Cardiac muscle cell (in vitro differentiated cells and primary cell): ENCODE measurements around the gene SUOX. TPM values are rescaled to one million over a fixed set of nuclear protein-coding genes. Genes with fewer than 3 reads are reported as not detected.

Experiments
- DNase-seq, 2 donors: peaks; one replicate each; pipeline versions ENCODE4 v3.0.0 to v3.0.0-alpha.2; 2010 to 2017; ENCODE audit warnings: low read depth in 1 of 2, low spot score in 1 of 2
- H3K27ac ChIP-seq: fragments of 200-600 bp; sonication (generic); 2 replicates; pipeline ENCODE4 v1.5.1; 2016
- H3K27me3 ChIP-seq: fragments of 200-600 bp; sonication (generic); 2 replicates; pipeline ENCODE4 v1.6.0; 2016; ENCODE audit warnings: control low read depth
- H3K36me3 ChIP-seq: fragments of 200-600 bp; sonication (generic); 2 replicates; pipeline ENCODE4 v1.5.1; 2016; ENCODE audit warnings: control low read depth
- H3K4me1 ChIP-seq: fragments of 200-600 bp; sonication (generic); 2 replicates; pipeline ENCODE4 v1.8.1; 2017; ENCODE audit warnings: low read depth, mild to moderate bottlenecking, mixed run types
- H3K4me3 ChIP-seq: fragments of 200-600 bp; sonication (generic); 2 replicates; pipeline ENCODE4 v1.5.1; 2016; ENCODE audit warnings: mild to moderate bottlenecking
- H3K9me3 ChIP-seq: fragments of 200-600 bp; sonication (generic); 2 replicates; pipeline ENCODE4 v1.5.1; 2017; ENCODE audit warnings: low read depth, mild to moderate bottlenecking, control low read depth
- polyA plus RNA-seq: library from polyadenylated mRNA; unstranded; fragments of >200 nt; fragmentation: Nextera tagmentation; extraction: Ambion mirVana; gene quantifications from 2 replicates; pipeline ENCODE4 v1.2.1, GENCODE V29; 2016
- total RNA-seq: library from RNA; depleted of rRNA; stranded (reverse); fragments of >200 nt; gene quantifications from 2 replicates; pipeline ENCODE4 v1.2.3, GENCODE V29; 2016
- TF ChIP-seq, protein P1 (sequence below): IDR thresholded peaks from 2 replicates; pipeline ENCODE4 v1.5.1; 2012; ENCODE audit warnings: low read depth, mild to moderate bottlenecking, low read length

Gene SUOX
- total and polyA plus RNA-seq, 2 experiments from 2014 or later: 52.4 to 59.6 TPM

DNA sequence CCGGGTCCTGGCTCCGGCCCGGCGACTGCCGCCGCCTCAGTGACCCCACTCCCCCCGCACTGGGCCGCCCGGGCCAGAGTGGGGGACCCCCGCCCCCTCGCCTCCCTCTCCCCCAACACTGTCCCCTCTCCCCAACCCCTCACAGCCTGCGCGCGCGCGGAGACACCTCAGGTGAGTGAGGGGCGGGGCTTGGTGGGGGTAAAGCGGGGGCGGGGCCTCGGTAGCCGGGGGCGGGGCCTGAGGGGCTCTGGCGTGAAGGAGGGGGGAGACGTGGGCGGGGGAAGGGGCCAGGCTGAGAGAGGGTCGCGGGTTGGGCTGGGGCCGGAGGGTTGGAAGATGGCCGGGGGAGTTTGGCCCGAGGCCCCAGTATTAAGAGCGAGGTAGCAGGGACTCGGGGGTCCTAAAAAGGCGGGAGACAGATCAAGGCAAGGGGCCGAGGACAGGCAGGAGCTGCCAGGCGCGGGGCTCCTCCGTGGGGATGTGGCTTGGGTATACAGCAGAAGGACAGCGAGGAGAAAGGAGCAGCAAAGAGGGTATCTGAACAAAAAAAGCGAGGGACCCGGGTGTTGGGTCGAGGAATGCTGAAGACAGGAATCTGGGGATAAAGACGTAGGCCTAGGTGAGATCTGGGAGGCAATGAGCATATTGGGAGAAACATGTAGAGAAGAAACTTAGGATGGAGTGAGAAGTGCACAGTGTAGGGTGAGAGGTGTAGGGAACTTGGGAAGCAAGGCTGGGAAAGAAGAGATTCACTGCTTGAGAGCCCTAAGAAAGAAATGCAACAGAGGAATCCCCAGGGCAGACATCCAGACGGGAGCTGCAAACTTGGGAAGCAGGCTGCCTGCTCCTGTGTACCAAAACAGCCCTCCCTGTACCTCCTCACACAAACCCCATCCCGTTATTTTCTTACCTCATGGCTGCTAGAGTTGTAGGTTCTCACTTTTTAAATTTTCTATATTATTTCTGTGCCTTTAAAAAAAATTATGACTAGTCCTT lies 10.8 kb downstream of the SUOX start:
- DNase-seq: peak; percentile 28 to 84
- Histone ChIP-seq H3K27ac (peak overlapping the region; percentile 78), H3K9me3 (no peaks in the 10 kb centered on the region), H3K4me3 (peak overlapping the region; percentile 60), H3K4me1 (peaks cover 6% of the 10 kb centered on the region), H3K27me3 (no peaks in the 10 kb centered on the region), H3K36me3 (peaks cover 5% of the 10 kb centered on the region)
- TF ChIP-seq, protein P1, sequence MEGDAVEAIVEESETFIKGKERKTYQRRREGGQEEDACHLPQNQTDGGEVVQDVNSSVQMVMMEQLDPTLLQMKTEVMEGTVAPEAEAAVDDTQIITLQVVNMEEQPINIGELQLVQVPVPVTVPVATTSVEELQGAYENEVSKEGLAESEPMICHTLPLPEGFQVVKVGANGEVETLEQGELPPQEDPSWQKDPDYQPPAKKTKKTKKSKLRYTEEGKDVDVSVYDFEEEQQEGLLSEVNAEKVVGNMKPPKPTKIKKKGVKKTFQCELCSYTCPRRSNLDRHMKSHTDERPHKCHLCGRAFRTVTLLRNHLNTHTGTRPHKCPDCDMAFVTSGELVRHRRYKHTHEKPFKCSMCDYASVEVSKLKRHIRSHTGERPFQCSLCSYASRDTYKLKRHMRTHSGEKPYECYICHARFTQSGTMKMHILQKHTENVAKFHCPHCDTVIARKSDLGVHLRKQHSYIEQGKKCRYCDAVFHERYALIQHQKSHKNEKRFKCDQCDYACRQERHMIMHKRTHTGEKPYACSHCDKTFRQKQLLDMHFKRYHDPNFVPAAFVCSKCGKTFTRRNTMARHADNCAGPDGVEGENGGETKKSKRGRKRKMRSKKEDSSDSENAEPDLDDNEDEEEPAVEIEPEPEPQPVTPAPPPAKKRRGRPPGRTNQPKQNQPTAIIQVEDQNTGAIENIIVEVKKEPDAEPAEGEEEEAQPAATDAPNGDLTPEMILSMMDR: no peak

DNA sequence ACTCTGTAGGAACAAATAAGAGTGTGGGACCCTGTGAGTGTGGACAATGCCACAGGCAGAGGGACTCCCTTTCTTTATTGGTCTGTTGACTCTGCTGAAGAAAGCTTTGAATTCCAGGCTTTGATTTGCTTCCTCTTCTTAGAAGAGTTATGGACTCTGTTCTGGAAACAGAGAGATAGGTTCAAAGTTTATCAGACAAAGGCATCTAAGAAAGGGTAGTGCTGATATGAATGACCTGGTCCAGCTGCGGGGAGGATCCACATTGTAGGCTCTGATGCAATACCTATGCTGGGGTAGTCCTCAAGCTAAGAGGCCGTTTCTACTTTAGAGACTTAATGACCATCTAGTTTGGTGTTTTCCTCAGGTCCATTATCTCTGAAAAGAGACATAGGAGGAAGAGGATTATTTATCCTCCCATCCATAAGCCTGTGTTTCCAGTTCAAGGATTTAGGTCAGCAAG lies 13.1 kb downstream of the SUOX start:
- Histone ChIP-seq H3K27me3 (no peaks in the 10 kb centered on the region), H3K9me3 (no peaks in the 10 kb centered on the region), H3K4me3 (no peak overlapping the region), H3K36me3 (no peaks in the 10 kb centered on the region), H3K4me1 (peaks cover 6% of the 10 kb centered on the region), H3K27ac (no peak overlapping the region)
- DNase-seq: no peak
- TF ChIP-seq, protein P1: no peak

DNA sequence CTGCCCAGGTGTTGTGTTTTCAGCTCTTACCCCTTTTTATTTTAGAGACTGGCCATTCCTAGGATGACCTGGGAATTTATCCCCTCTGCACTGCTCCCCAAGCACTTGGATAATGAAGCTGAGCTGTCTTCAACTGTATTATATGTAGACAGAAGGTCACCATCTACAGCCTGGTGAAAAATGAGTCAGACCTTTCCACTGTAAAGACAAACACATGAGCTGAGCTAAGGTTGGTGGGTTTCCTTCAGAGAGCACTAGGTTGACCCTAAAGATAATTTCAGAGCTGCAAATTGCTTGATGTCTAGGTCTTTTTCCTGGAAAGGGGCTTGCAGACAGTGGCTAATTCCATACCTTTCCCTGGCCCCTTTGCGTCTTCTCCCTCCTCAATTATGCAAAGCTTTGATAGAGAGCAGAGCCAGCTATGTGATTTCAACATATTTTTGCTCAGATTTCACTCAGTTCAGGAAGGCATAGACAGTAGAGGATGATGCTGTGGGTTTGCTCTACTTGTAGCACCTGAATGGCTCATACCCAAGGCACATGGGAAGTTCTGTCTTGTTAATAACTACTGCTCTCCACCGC lies 14.5 kb downstream of the SUOX start:
- Histone ChIP-seq H3K4me3 (no peak overlapping the region), H3K4me1 (peaks cover 6% of the 10 kb centered on the region), H3K27ac (no peak overlapping the region), H3K27me3 (no peaks in the 10 kb centered on the region), H3K36me3 (no peaks in the 10 kb centered on the region), H3K9me3 (no peaks in the 10 kb centered on the region)
- no peak for DNase-seq
- TF ChIP-seq, protein P1: no peak

DNA sequence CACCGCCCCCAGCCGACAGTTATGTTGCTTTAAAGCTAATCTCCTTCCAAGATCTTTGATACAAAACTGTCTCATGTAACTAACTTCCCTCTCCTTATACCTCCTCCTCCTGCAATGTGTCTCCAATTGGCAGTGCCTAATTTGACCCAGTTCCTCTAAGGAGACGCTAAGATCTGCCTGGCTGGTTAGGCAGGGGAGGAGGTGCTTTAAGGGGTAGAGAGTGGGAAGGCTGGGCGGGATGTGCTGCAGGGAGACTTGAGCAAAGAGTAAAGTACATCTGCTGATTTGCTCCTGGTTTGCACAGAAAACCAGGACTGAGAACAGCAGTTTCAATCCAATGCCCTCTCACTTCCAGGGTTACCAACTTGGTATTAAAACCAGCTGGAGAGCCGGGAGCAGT lies 16.4 kb downstream of the SUOX start:
- Histone ChIP-seq H3K27me3 (no peaks in the 10 kb centered on the region), H3K36me3 (no peaks in the 10 kb centered on the region)
- TF ChIP-seq, protein P1: no peak

DNA sequence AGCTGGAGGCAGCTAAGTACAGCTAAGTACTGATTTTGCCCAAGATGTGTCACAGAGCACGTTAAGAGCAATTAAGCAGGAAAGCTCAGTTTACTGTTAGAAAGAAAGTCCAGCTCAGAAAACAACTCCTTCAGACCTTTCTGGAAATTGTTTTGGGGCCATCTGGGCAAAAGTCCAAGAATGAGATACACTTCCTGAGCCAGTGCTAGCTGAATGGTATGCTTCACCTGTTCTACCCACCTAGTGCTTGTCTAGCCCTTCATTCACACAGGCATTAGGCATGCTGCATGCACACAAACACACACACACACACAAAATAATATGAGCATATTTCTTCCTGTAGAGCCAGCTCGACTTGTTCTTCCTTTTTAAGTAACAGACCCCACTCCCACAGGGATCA lies 17.1 kb downstream of the SUOX start:
- H3K36me3 ChIP-seq: no peaks in the 10 kb centered on the region
- DNase-seq: no peak
- no peak overlapping the region for H3K4me3 ChIP-seq
- TF ChIP-seq, protein P1: no peak
- no peak overlapping the region for H3K27ac ChIP-seq
- H3K4me1 ChIP-seq: peaks cover 2% of the 10 kb centered on the region
- H3K9me3 ChIP-seq: no peaks in the 10 kb centered on the region
- no peaks in the 10 kb centered on the region for H3K27me3 ChIP-seq

More for the DNA sequence above, 16.4 kb downstream of the SUOX start:
- Histone ChIP-seq H3K4me3 (no peak overlapping the region), H3K9me3 (no peaks in the 10 kb centered on the region), H3K27ac (no peak overlapping the region), H3K4me1 (peaks cover under 1% of the 10 kb centered on the region)
- no peak for DNase-seq
